Psoas muscle (tissue), 8 donors: ENCODE measurements around the gene TCF25. TPM values are rescaled to one million over a fixed set of nuclear protein-coding genes. Genes with fewer than 3 reads are reported as not detected.
"Not testable (repeated sequence)": the region's sequence is repeated elsewhere in the genome, so short reads cannot be mapped to it uniquely, and the experiment has no call there.

Experiments
- ATAC-seq, 4 donors: fragments of 200-7000 bp; cut with Tn5 transposase; one replicate each; pipeline ENCODE4 v1.9.1; 2020; ENCODE audit warnings: moderate library complexity in 3 of 4, mild to moderate bottlenecking in 2 of 4
- DNase-seq, 2 donors: peaks; one replicate each; pipeline ENCODE4 v3.0.0-alpha.2; 2020
- H3K27ac ChIP-seq: fragments of 200-600 bp; one replicate; pipeline ENCODE4 v1.8.0; 2022
- H3K27me3 ChIP-seq, 3 donors: fragments of 200-600 bp in 1 of 3; one replicate each; pipeline versions ENCODE4 v1.6.1 to v1.8.0; 2013 to 2022; ENCODE audit warnings: low read length in 2 of 3, mild to moderate bottlenecking in 2 of 3, moderate library complexity in 1 of 3; ENCODE audit not compliant: insufficient read depth in 3 of 3
- H3K36me3 ChIP-seq, 2 donors: fragments of 200-600 bp in 1 of 2; one replicate each; pipeline versions ENCODE4 v1.6.1 to v1.8.0; 2013 to 2022; ENCODE audit warnings: low read depth in 1 of 2, mild to moderate bottlenecking in 1 of 2, moderate library complexity in 1 of 2; ENCODE audit not compliant: insufficient read depth in 1 of 2
- H3K4me1 ChIP-seq: fragments of 200-600 bp; one replicate; pipeline ENCODE4 v1.8.0; 2022
- H3K4me3 ChIP-seq: fragments of 200-600 bp; one replicate; pipeline ENCODE4 v1.8.0; 2022; ENCODE audit warnings: mild to moderate bottlenecking
- H3K9me3 ChIP-seq: fragments of 200-600 bp; one replicate; pipeline ENCODE4 v1.8.0; 2022
- WGBS, 3 donors: extraction: QIAGEN DNeasy Blood & Tissue Kit; methylation state at CpG; one replicate each; pipeline versions ENCODE4 v1.1.6 to v1.1.7; 2013; 5-methylcytosine and 5-hydroxymethylcytosine counted together
- intact Hi-C, 2 donors: fragments of 100-400 bp; cut with DNase I; formaldehyde crosslinking; loops; one replicate each; pipeline versions ENCODE4 v1.11.0 to v1.14.2; 2022
- polyA plus RNA-seq, 3 donors: library from polyadenylated mRNA; stranded (reverse); fragments of 200-250 nt; gene quantifications; one replicate each; pipeline ENCODE4 v1.2.3, GENCODE V29; 2013
- total RNA-seq, 4 donors: library from RNA; stranded (reverse); fragmentation: NEBNext Ultra II Directional in 2 of 4; extraction: Animal tissue kit (Norgen Biotek cat#: 25700) in 2 of 4; gene quantifications; one replicate each; pipeline versions ENCODE4 v1.2.1 to v1.2.4, GENCODE V29; 2021 to 2023
- TF ChIP-seq, protein P1 (sequence below): fragments of 200-600 bp; IDR thresholded peaks from one replicate; pipeline ENCODE4 v1.8.0; 2022; ENCODE audit warnings: antibody characterized with exemption
- donor health status: healthy with polysubstance abuse.
- donor health status: DM: no; HTN: no; CAD: no; lungs with moderate emphysema.
- donor health status: Bipolar disorder and iron deficiency.
- donor health status: healthy.
- donor health status: DM: yes; HTN: yes; CAD: no.
- donor health status: DM: no; HTN: no; CAD: no.
- donor health status: DM: no; HTN: no; CAD: no.
- donor health status: DM: yes; HTN: yes; CAD: no.

The TCF25 gene
- total and polyA plus RNA-seq, 7 donors: 46.1 to 93.6 (median 57.6) TPM

DNA sequence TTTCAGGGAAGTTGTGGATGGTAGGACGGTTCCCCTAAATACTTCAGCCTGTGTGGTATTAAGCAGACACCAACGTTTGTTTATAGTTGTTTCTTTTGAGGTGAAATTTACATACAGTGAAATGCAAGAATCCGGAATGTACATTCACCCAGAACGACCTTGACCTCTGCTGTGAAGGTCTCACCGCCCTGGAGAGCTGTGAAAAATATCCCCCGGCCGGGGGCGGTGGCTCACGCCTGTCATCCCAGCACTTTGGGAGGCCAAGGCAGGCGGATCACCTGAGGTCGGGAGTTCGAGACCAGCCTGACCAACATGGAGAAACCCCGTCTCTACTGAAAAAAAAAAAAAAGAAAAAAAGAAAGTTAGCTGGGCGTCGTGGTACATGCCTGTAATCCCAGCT is 36.9 kb upstream of the TCF25 start:
- peaks cover 0 to 22% (median 3%) of the 10 kb centered on the region in 3 donors for H3K27me3 ChIP-seq
- intact Hi-C loops: not testable (repeated sequence)
- 75 to 82% (median 76%) methylated on average over 14 to 15 of the region's 15 CpGs for WGBS, 3 donors

GRCh38 chr16:89837014-89837546 is 36.3 kb upstream of the TCF25 start:
- no peak overlapping the region for H3K27ac ChIP-seq
- WGBS, 3 donors: 85 to 89% (median 87%) methylated on average over 17 of the region's 17 CpGs

More for the DNA sequence above, 36.9 kb upstream of the TCF25 start:
- H3K36me3 ChIP-seq, ATAC-seq, H3K9me3 ChIP-seq, DNase-seq, H3K27ac ChIP-seq, H3K4me1 ChIP-seq, H3K4me3 ChIP-seq: not testable (repeated sequence)

GRCh38 chr16:89841275-89841674 is 32.1 kb upstream of the TCF25 start:
- no peak for DNase-seq
- 84 to 89% (median 87%) methylated on average over 10 of the region's 10 CpGs for WGBS, 3 donors
- Histone ChIP-seq H3K27ac (no peak overlapping the region), H3K4me1 (no peaks in the 10 kb centered on the region), H3K27me3 (peaks cover 0 to 14% (median 3%) of the 10 kb centered on the region in 3 donors), H3K9me3 (no peaks in the 10 kb centered on the region), H3K4me3 (no peak overlapping the region), H3K36me3 (no peaks in the 10 kb centered on the region)
- ATAC-seq: no peak
- TF ChIP-seq, protein P1, sequence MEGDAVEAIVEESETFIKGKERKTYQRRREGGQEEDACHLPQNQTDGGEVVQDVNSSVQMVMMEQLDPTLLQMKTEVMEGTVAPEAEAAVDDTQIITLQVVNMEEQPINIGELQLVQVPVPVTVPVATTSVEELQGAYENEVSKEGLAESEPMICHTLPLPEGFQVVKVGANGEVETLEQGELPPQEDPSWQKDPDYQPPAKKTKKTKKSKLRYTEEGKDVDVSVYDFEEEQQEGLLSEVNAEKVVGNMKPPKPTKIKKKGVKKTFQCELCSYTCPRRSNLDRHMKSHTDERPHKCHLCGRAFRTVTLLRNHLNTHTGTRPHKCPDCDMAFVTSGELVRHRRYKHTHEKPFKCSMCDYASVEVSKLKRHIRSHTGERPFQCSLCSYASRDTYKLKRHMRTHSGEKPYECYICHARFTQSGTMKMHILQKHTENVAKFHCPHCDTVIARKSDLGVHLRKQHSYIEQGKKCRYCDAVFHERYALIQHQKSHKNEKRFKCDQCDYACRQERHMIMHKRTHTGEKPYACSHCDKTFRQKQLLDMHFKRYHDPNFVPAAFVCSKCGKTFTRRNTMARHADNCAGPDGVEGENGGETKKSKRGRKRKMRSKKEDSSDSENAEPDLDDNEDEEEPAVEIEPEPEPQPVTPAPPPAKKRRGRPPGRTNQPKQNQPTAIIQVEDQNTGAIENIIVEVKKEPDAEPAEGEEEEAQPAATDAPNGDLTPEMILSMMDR: no peak
- intact Hi-C loops: no loop called here

More at GRCh38 chr16:89837014-89837546, 36.3 kb upstream of the TCF25 start:
- Histone ChIP-seq H3K27me3 (peaks cover 0 to 16% (median 3%) of the 10 kb centered on the region in 3 donors), H3K4me1 (no peaks in the 10 kb centered on the region), H3K9me3 (no peaks in the 10 kb centered on the region), H3K36me3 (no peaks in the 10 kb centered on the region), H3K4me3 (no peak overlapping the region)
- TF ChIP-seq, protein P1: no peak
- ATAC-seq: no peak
- DNase-seq: no peak
- intact Hi-C loops: no loop called here

DNA sequence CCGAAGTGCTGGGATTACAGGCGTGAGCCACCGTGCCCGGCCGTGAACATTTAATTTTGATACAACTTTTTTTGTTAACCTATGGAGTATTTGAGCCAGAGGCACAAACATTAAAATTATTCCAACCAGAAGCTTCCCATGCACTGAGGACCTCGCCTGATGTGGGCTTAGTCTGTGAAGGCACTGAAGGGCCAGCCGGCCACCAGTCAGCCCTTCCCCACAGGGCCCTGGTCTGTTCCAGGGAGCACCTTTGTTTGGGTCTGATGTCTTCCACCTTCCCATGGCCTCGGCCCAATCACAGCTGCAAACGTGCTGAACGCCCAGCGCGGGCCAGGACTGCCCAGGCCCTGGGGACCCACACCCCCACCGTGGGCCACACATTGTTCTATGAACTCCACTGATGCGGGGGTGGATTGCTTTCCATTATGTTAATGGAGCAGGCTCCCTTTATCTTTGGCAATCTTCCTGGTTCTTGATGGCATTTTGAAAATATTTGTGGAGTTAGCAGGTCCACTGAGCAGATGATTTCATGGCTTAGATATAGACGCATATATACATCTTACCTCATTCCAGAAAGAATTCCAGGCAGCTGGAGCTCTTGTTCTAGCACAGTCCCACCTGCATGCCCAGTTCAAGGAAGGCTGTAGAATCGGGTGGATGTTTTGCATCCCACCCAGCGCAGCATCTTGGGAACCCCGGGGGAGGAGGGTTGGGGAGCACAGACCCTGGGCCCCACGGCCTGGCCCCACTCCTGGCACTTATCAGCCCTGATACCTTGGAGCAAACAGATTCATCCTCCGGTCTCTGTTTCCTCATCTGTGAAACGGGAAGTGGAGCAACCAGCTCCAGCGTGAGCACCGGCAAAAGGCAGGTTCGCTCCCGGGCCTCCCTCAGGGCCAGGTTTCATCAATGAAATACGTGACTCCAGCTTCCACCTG is 30.7 kb upstream of the TCF25 start:
- Histone ChIP-seq H3K4me1 (no peaks in the 10 kb centered on the region), H3K4me3 (no peak overlapping the region), H3K27ac (no peak overlapping the region), H3K9me3 (no peaks in the 10 kb centered on the region), H3K36me3 (no peaks in the 10 kb centered on the region), H3K27me3 (peaks cover 0 to 13% (median 2%) of the 10 kb centered on the region in 3 donors)
- TF ChIP-seq, protein P1: no peak
- WGBS, 3 donors: 54 to 56% (median 55%) methylated on average over 26 of the region's 26 CpGs
- ATAC-seq (no peak), DNase-seq (no peak)
- intact Hi-C loops: no loop called here
